ENCODE measurements around the gene SOX6.

SOX6 gene

GRCh38 chr11:16317712-16318111, 38.6 kb downstream of the SOX6 start:
- no peak for DNase-seq (ENCODE audit: low read depth in 2 of 2)

DNA sequence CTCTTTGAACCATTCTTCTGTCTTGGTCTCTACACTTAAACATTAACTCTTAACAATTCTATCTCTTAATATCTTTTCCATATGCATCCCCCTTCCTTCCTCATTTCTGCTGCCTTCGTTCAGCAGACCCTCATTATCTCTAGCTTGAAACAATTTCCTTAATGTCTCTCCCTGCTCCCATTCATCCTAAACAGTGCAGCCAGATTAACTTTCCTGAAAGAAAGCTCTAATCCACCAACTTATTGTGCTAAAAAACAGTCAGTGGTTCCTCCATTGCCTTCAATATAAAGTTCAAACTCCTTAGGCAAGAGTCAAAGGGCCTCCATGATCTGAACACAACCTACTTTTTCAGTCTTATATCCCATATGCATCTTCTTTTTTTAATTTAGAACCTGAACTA, 42.5 kb downstream of the SOX6 start:
- no peak for DNase-seq (ENCODE audit: low read depth in 2 of 2)

- DNase-seq (ENCODE audit: low read depth in 2 of 2), result no peak
Measured at GRCh38 chr11:16312233-16312765, 44.0 kb downstream of the SOX6 start.

- DNase-seq (ENCODE audit: low read depth in 2 of 2), result no peak
Measured at GRCh38 chr11:16311831-16312230, 44.5 kb downstream of the SOX6 start.

GRCh38 chr11:16310943-16311342, 45.4 kb downstream of the SOX6 start:
- DNase-seq (ENCODE audit: low read depth in 2 of 2), result no peak

GRCh38 chr11:16309226-16309625, 47.1 kb downstream of the SOX6 start:
- no peak for DNase-seq (ENCODE audit: low read depth in 2 of 2)

GRCh38 chr11:16301462-16301861, 54.9 kb downstream of the SOX6 start:
- DNase-seq (ENCODE audit: low read depth in 2 of 2), result no peak

GRCh38 chr11:16299884-16300782, 56.2 kb downstream of the SOX6 start:
- DNase-seq (ENCODE audit: low read depth in 2 of 2), result no peak

DNA sequence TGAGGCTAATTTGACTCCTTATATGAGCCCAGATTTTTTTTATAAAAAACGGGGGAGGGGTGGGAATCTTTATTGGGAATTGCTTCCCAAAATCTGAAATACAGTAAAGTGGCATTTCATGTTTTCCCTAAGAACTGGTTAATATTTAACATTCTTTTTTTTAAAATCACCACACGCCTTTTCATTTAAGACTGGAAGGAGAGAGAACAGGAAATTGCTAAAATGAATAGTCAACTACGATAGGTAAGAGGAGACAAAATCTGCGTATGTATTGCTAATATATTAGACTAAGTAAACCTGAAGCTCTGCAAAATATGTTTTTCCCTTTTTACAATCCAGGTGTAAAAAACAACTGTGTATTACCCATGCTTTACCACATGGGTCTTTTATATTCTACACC, 57.0 kb downstream of the SOX6 start:
- no peak for DNase-seq (ENCODE audit: low read depth in 2 of 2)

DNA sequence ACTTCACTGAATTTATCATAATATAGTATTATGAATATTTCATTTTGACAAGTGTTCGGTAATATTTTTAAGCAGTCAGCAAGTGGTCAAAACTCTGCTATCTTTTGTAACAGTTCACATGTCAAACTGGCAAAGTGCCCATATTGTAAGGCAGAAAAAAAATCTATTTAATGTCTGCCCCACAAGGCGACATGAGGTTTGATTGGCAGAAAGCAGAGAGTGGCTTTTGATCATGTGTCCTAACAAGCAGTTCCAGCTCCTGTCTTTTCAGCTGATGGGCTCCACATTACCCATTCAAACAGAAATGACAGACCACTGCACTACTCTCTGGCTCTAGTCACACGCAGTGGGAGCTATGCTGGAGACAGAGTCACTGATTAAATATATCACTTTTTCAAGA, 59.0 kb downstream of the SOX6 start:
- no peak for DNase-seq (ENCODE audit: low read depth in 2 of 2)

DNA sequence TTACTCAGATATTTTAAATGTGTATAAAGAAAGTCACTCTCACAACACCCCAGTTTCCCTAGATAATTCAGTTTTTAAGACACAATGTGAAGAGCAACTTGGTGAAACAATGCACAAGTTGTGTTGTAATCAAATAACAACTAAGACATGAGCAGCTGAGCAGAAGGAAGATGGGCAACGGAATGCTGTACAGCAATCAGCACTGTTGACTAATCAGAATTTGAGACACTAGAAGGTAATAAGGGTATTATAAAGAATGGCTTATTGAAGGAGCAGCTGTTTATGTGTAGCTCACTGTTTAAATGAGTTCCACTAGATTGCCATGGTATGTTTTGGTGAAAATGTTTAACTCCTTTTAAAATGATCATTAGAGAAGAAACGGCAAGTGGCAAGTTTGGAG, 60.1 kb downstream of the SOX6 start:
- DNase-seq (ENCODE audit: low read depth in 2 of 2), result no peak

- no peak for DNase-seq (ENCODE audit: low read depth in 2 of 2)
Measured at GRCh38 chr11:16295592-16295991, 60.8 kb downstream of the SOX6 start.

DNA sequence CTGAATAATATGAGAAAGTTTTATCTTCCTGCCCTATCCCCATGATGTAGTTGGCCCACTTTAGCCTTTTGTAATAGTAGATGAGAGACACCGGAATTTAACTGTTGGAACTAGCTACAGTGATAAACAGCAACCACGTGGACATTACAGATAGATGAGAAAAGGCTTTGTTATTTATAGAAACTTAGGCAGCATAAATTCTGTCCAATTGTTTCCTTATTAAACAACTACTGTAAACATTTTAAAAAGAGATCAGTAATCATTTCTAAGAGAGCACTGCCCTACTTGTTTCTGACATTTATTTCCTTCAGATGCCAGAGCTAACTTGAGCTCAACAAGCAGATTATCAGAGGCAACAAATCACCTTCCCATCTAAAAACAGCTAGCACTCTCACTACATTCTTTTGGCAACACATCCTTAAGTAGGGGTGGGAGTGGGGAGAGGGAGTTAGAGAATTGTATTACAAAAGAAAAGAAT, 63.1 kb downstream of the SOX6 start:
- no peak for DNase-seq (ENCODE audit: low read depth in 2 of 2)

GRCh38 chr11:16292167-16292859, 64.0 kb downstream of the SOX6 start:
- DNase-seq (ENCODE audit: low read depth in 2 of 2), result no peak

DNA sequence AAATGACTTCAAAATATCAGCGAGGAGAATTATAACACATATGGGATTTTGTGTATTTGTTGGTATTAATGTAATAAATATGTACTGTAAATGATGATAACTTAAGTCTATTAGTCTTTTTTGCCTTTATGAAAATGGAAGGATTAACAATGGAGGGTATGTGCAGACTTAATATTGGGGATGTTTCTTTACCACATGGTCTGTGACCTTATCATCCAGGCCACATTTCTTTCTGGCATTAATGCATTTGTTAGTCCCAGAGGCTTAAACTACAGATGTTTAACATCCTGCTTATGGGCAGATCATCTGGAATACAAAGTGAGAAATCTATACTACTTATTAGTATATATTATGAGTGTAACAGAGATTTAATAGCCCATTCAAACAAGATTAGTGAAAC, 64.6 kb downstream of the SOX6 start:
- DNase-seq (ENCODE audit: low read depth in 2 of 2), result no peak

DNA sequence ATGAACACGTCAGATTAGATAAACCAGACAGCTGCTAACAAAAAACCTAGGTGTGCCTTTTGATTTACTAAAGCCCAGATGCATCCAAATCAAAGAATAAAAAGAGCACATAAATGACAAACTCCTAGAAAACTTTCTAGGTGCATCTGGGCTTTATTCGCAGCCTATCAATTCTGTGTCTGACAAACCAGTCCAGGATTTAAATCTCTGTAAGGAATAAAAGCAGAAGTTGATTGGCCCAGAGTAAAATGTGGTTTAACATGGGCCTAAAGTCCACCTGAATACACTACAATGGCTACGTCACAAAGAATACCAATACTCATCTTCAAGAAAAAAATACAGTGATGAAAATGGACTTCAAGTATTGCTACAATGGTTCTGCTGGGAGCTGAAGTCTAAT, 66.8 kb downstream of the SOX6 start:
- no peak for DNase-seq (ENCODE audit: low read depth in 2 of 2)

DNA sequence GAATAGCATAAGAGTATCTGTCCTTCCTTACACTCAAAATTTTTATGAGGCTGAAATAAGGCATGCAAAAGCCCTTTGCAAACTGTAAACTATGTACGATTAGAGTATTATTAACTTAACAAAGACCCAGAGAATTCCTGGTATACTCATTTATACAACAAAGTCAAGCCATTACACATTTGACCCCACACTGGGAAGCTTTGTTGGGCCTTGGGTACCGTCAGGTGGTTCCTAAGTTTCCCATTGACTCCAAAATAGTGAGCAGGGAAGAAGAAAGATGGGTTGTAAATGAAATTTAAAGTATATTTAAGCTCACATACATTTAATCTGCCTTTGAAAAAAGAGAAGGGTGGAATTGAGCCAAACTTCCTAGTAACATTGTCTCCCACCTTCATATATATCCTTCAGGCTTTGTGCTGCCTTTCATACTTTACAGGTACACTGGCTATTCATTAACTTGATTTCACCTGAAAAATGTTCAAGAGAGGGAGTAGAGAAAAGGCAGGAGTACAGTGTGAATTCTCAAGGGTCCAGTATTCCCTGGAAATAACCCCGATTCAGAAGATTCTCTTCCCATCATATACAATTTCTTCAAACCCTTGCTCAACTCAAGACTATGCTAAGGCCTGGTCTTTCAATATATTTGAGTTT, 68.6 kb downstream of the SOX6 start:
- no peak for DNase-seq (ENCODE audit: low read depth in 2 of 2)

GRCh38 chr11:16286095-16286494, 70.3 kb downstream of the SOX6 start:
- no peak for DNase-seq (ENCODE audit: low read depth in 2 of 2)

DNA sequence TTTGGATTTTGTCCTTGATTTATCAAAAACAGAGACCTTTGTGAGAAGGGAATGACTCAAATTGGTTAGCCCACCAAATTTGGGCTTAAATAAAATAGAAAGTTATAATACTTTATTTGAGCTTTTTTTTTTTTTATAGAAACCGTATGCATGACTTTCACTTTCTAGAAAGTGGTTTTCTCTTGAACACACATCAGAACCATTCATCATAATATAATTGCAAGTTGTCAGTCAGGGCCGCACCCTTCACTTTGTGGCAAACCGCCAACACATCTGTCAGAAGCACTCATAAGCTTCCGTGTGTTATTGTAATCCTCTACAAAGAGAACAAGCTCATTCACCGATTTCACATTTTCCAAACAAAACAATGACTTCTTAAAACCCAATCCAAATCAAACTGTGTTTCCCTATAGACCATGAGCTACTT, 76.1 kb downstream of the SOX6 start:
- DNase-seq (ENCODE audit: low read depth in 2 of 2), result no peak

GRCh38 chr11:16279524-16279923, 76.8 kb downstream of the SOX6 start:
- no peak for DNase-seq (ENCODE audit: low read depth in 2 of 2)

GRCh38 chr11:16278979-16279378, 77.4 kb downstream of the SOX6 start:
- no peak for DNase-seq (ENCODE audit: low read depth in 2 of 2)

GRCh38 chr11:16278273-16278672, 78.1 kb downstream of the SOX6 start:
- no peak for DNase-seq (ENCODE audit: low read depth in 2 of 2)
